BLaER1 treated with 17β-estradiol and CSF1 and Interleukin-3, amounts not matched to agents 10 nM and 100 nM (cell line): ENCODE measurements around the gene TPGS2.
"Not testable (repeated sequence)": the region's sequence is repeated elsewhere in the genome, so short reads cannot be mapped to it uniquely, and the experiment has no call there.

Experiments
- H3K27ac ChIP-seq, 11 experiments: shearing (Covaris generic); formaldehyde crosslinking; 2 replicates each; pipeline ENCODE4 v1.8.1; 2022
- H3K27me3 ChIP-seq, 11 experiments: shearing (Covaris generic); formaldehyde crosslinking; 2 replicates each; pipeline ENCODE4 v1.8.1; 2022
- H3K36me3 ChIP-seq, 11 experiments: shearing (Covaris generic); formaldehyde crosslinking; 2 replicates each; pipeline ENCODE4 v1.8.1; 2022
- H3K4me1 ChIP-seq, 10 experiments: shearing (Covaris generic); formaldehyde crosslinking; 2 replicates each; pipeline ENCODE4 v1.8.1; 2022
- H3K4me2 ChIP-seq, 11 experiments: shearing (Covaris generic); formaldehyde crosslinking; 2 replicates each; pipeline ENCODE4 v1.8.1; 2022
- H3K4me3 ChIP-seq, 10 experiments: shearing (Covaris generic); formaldehyde crosslinking; 2 replicates each; pipeline ENCODE4 v1.8.1; 2022
- H3K9ac ChIP-seq, 11 experiments: shearing (Covaris generic); formaldehyde crosslinking; 2 replicates each; pipeline ENCODE4 v1.8.1; 2022
- H3K9me3 ChIP-seq, 11 experiments: shearing (Covaris generic); formaldehyde crosslinking; replicated peaks in 1 of 11; 2 replicates each; pipeline ENCODE4 v1.8.1; 2022
- H4K20me1 ChIP-seq, 11 experiments: shearing (Covaris generic); formaldehyde crosslinking; 2 replicates each; pipeline ENCODE4 v1.8.1; 2022
- Cebpa-rat ChIP-seq, 11 experiments: shearing (Covaris generic); IDR thresholded peaks; 2 replicates each; pipeline ENCODE4 v1.8.1; 2022

The TPGS2 gene

GRCh38 chr18:36829362-36830157, 758 bp upstream of the TPGS2 start:
- Histone ChIP-seq H3K4me2 (peak overlapping the region; percentile 75 to 89 (median 85)), H3K9ac (peak overlapping the region; percentile 81 to 92 (median 87))

GRCh38 chr18:36828157-36828629, 609 bp downstream of the TPGS2 start:
- H3K4me3 ChIP-seq, result peak overlapping the region; percentile 79 to 98 (median 90)
- TF ChIP-seq Cebpa-rat (IDR thresholded peaks at IDR 0.05), result no peak
- peak overlapping the region; percentile 75 to 90 (median 85) for H3K4me2 ChIP-seq
- H4K20me1 ChIP-seq, result no peaks in the 10 kb centered on the region
- H3K9ac ChIP-seq, result peak overlapping the region; percentile 81 to 92 (median 87)
- peaks cover 0 to 17% (median 0%) of the 10 kb centered on the region in 11 experiments; a peak in 5 of 22 replicates for H3K9me3 ChIP-seq
- peak overlapping the region; percentile 55 to 89 (median 81); a peak in 21 of 22 replicates for H3K27ac ChIP-seq
- H3K27me3 ChIP-seq, result no peaks in the 10 kb centered on the region
- peaks cover 22 to 29% (median 26%) of the 10 kb centered on the region in 10 experiments for H3K4me1 ChIP-seq
- peaks cover under 1 to 33% (median 17%) of the 10 kb centered on the region in 11 experiments; a peak in 18 of 22 replicates for H3K36me3 ChIP-seq

More at GRCh38 chr18:36829362-36830157, 758 bp upstream of the TPGS2 start:
- peaks cover 22 to 29% (median 26%) of the 10 kb centered on the region in 10 experiments for H3K4me1 ChIP-seq
- H3K36me3 ChIP-seq, result peaks cover 0 to 20% (median 8%) of the 10 kb centered on the region in 11 experiments; a peak in 12 of 22 replicates
- no peaks in the 10 kb centered on the region for H3K27me3 ChIP-seq
- no peaks in the 10 kb centered on the region for H4K20me1 ChIP-seq
- peak overlapping the region; percentile 55 to 89 (median 81) for H3K27ac ChIP-seq
- H3K4me3 ChIP-seq, result peak overlapping the region; percentile 79 to 98 (median 90)
- peaks cover 0 to 15% (median 0%) of the 10 kb centered on the region in 11 experiments; a peak in 5 of 22 replicates for H3K9me3 ChIP-seq
- no peak for TF ChIP-seq Cebpa-rat (IDR thresholded peaks at IDR 0.05)

- no peaks in the 10 kb centered on the region for H4K20me1 ChIP-seq
- H3K9me3 ChIP-seq, result peaks cover 0 to 17% (median 0%) of the 10 kb centered on the region in 11 experiments; a peak in 5 of 22 replicates
- H3K27ac ChIP-seq, result no peak overlapping the region
- H3K4me1 ChIP-seq, result peaks cover 22 to 29% (median 26%) of the 10 kb centered on the region in 10 experiments
- no peak overlapping the region for H3K4me2 ChIP-seq
- no peak overlapping the region for H3K9ac ChIP-seq
- no peak overlapping the region for H3K4me3 ChIP-seq
- no peak for TF ChIP-seq Cebpa-rat (IDR thresholded peaks at IDR 0.05)
- no peaks in the 10 kb centered on the region for H3K27me3 ChIP-seq
- H3K36me3 ChIP-seq, result peaks cover 8 to 50% (median 33%) of the 10 kb centered on the region in 11 experiments; a peak in 20 of 22 replicates
Observed at GRCh38 chr18:36826556-36826955, 2.2 kb downstream of the TPGS2 start.

- Histone ChIP-seq H3K4me2 (no peak overlapping the region), H3K27me3 (no peaks in the 10 kb centered on the region), H3K27ac (no peak overlapping the region), H3K4me1 (peaks cover 21 to 26% (median 23%) of the 10 kb centered on the region in 10 experiments), H3K36me3 (peaks cover 8 to 60% (median 39%) of the 10 kb centered on the region in 11 experiments; a peak in 21 of 22 replicates), H3K4me3 (no peak overlapping the region), H3K9ac (no peak overlapping the region), H3K9me3 (peaks cover 0 to 17% (median 0%) of the 10 kb centered on the region in 11 experiments; a peak in 5 of 22 replicates), H4K20me1 (no peaks in the 10 kb centered on the region)
- no peak for TF ChIP-seq Cebpa-rat (IDR thresholded peaks at IDR 0.05)
Observed at GRCh38 chr18:36825526-36825925, 3.3 kb downstream of the TPGS2 start.

- TF ChIP-seq Cebpa-rat (IDR thresholded peaks at IDR 0.05), result no peak
- no peak overlapping the region for H3K9ac ChIP-seq
- H3K4me1 ChIP-seq, result no peaks in the 10 kb centered on the region
- peaks cover 40 to 98% (median 75%) of the 10 kb centered on the region in 11 experiments for H3K36me3 ChIP-seq
- H3K27ac ChIP-seq, result no peak overlapping the region
- 0 out of 22 replicates have a peak, but pooled peaks cover 0 to 7% (median 0%) of the 10 kb centered on the region in 11 experiments for H4K20me1 ChIP-seq
- no peak overlapping the region for H3K4me3 ChIP-seq
- H3K4me2 ChIP-seq, result no peak overlapping the region
- H3K9me3 ChIP-seq, result peaks cover 0 to 17% (median 0%) of the 10 kb centered on the region in 11 experiments; a peak in 5 of 22 replicates
- H3K27me3 ChIP-seq, result no peaks in the 10 kb centered on the region
Observed at GRCh38 chr18:36821681-36822080, 7.1 kb downstream of the TPGS2 start.

- peaks cover 59 to 100% (median 87%) of the 10 kb centered on the region in 11 experiments for H3K36me3 ChIP-seq
Observed at GRCh38 chr18:36819621-36820020, 9.2 kb downstream of the TPGS2 start.

GRCh38 chr18:36818652-36819051, 10.2 kb downstream of the TPGS2 start:
- Histone ChIP-seq H3K4me1 (no peaks in the 10 kb centered on the region), H3K27me3 (no peaks in the 10 kb centered on the region), H4K20me1 (peaks cover 0 to 12% (median 0%) of the 10 kb centered on the region in 11 experiments; a peak in 2 of 22 replicates), H3K27ac (no peak overlapping the region), H3K9ac (no peak overlapping the region), H3K9me3 (no peaks in the 10 kb centered on the region; a peak in 1 of 22 replicates), H3K4me3 (no peak overlapping the region), H3K4me2 (no peak overlapping the region), H3K36me3 (peaks cover 68 to 100% (median 92%) of the 10 kb centered on the region in 11 experiments)
- no peak for TF ChIP-seq Cebpa-rat (IDR thresholded peaks at IDR 0.05)

More at GRCh38 chr18:36819621-36820020, 9.2 kb downstream of the TPGS2 start:
- H3K9me3 ChIP-seq, result peaks cover 0 to 5% (median 0%) of the 10 kb centered on the region in 11 experiments; a peak in 2 of 22 replicates
- no peaks in the 10 kb centered on the region for H3K4me1 ChIP-seq
- no peak overlapping the region for H3K4me3 ChIP-seq
- H3K27me3 ChIP-seq, result no peaks in the 10 kb centered on the region
- H4K20me1 ChIP-seq, result peaks cover 0 to 10% (median 0%) of the 10 kb centered on the region in 11 experiments; a peak in 2 of 22 replicates
- H3K4me2 ChIP-seq, result no peak overlapping the region
- no peak overlapping the region for H3K27ac ChIP-seq
- no peak overlapping the region for H3K9ac ChIP-seq
- TF ChIP-seq Cebpa-rat (IDR thresholded peaks at IDR 0.05), result no peak

GRCh38 chr18:36817039-36817438, 11.8 kb downstream of the TPGS2 start:
- Histone ChIP-seq H3K4me3 (no peak overlapping the region), H3K4me1 (no peaks in the 10 kb centered on the region), H3K4me2 (no peak overlapping the region), H3K9ac (no peak overlapping the region), H3K36me3 (peaks cover 68 to 100% (median 98%) of the 10 kb centered on the region in 11 experiments), H4K20me1 (peaks cover 0 to 16% (median 0%) of the 10 kb centered on the region in 11 experiments; a peak in 7 of 22 replicates), H3K27me3 (no peaks in the 10 kb centered on the region), H3K9me3 (no peaks in the 10 kb centered on the region), H3K27ac (no peak overlapping the region)
- no peak for TF ChIP-seq Cebpa-rat (IDR thresholded peaks at IDR 0.05)

- not testable (repeated sequence) for H3K9me3 ChIP-seq, H3K4me3 ChIP-seq, H3K9ac ChIP-seq, H3K27ac ChIP-seq, H3K27me3 ChIP-seq, H3K4me1 ChIP-seq, H3K4me2 ChIP-seq
- Histone ChIP-seq H3K36me3 (peaks cover 67 to 99% (median 93%) of the 10 kb centered on the region in 11 experiments), H4K20me1 (peaks cover 0 to 20% (median 4%) of the 10 kb centered on the region in 11 experiments; a peak in 9 of 22 replicates)
Observed at GRCh38 chr18:36816096-36816495, 12.7 kb downstream of the TPGS2 start.
